Dermis blood vessel endothelial cell (primary cell): Measurements from ENCODE around the gene LYRM7. TPM values are rescaled to one million over a fixed set of nuclear protein-coding genes. Genes with fewer than 3 reads are reported as not detected.

Source experiments
- total RNA-seq: library from RNA; depleted of rRNA; stranded (reverse); fragments of >200 nt; gene quantifications from 2 replicates; pipeline ENCODE4 v1.2.3, GENCODE V29; 2014

LYRM7 gene
- total RNA-seq, 1 donor from 2014 or later = 3.4 TPM

Other genes with a start within 250 kb of the LYRM7 start
- gene HINT1, start 5.7 kb upstream of the LYRM7 start, total RNA-seq = 97.4 and 198 TPM in 2 replicates
- 54.6 and 55.5 TPM in 2 replicates for gene CDC42SE2, start 93.1 kb downstream of the LYRM7 start, total RNA-seq